OCI-LY7 (cell line): ENCODE data around the gene MXD4. TPM values are rescaled to one million over a fixed set of nuclear protein-coding genes. Genes with fewer than 3 reads are reported as not detected.
A peak's percentile ranks its signal among the peaks of the same experiment; 100 is the strongest.

Source experiments
- BruUV-seq: library from RNA; stranded (reverse); fragments of 400-500 nt; replicated peaks from 2 replicates; lab custom pipeline; 2021; lab: Mats Ljungman, UMichigan
- CTCF ChIA-PET: fragments of 300-600 bp; sonication (Branson Sonifier 250); formaldehyde crosslinking; loops from one replicate; lab custom pipeline; 2022; ENCODE audit warnings: antibody characterized with exemption; ENCODE audit not compliant: unreplicated experiment; lab: Charles Lee
- POLR2A ChIA-PET: fragments of 300-600 bp; sonication (Branson Sonifier 250); formaldehyde crosslinking; loops from one replicate; lab custom pipeline; 2022; ENCODE audit warnings: antibody characterized with exemption; lab: Charles Lee
- DNase-seq: peaks from one replicate; pipeline ENCODE4 v3.0.0-alpha.2; 2015; ENCODE audit warnings: low spot score
- H2AFZ ChIP-seq: fragments of 200-600 bp; sonication (generic), shearing (Covaris generic); 2 replicates; pipeline ENCODE4 v1.6.1; 2014; ENCODE audit warnings: mild to moderate bottlenecking, antibody characterized with exemption, low read length, moderate library complexity
- H3K27ac ChIP-seq: fragments of 200-600 bp; sonication (generic); 2 replicates; pipeline ENCODE4 v1.5.1; 2014; ENCODE audit warnings: mixed run types, low read depth, mild to moderate bottlenecking, moderate library complexity, low read length, inconsistent platforms; ENCODE audit not compliant: poor library complexity, severe bottlenecking
- H3K36me3 ChIP-seq: fragments of 200-600 bp; sonication (generic); 2 replicates; pipeline ENCODE4 v1.6.1; 2014; ENCODE audit warnings: mild to moderate bottlenecking, antibody characterized with exemption, low read length, moderate library complexity, mixed read lengths; ENCODE audit not compliant: insufficient read depth
- H3K4me1 ChIP-seq: fragments of 200-600 bp; sonication (generic); 2 replicates; pipeline ENCODE4 v1.5.1; 2014; ENCODE audit warnings: mild to moderate bottlenecking, low read length; ENCODE audit not compliant: insufficient read depth, poor library complexity, severe bottlenecking
- H3K4me2 ChIP-seq: fragments of 200-600 bp; sonication (generic); 2 replicates; pipeline ENCODE4 v1.6.1; 2014; ENCODE audit warnings: mild to moderate bottlenecking, low read length
- H3K4me3 ChIP-seq: fragments of 200-600 bp; sonication (generic); 2 replicates; pipeline ENCODE4 v1.5.1; 2014; ENCODE audit warnings: mild to moderate bottlenecking, low read depth, low read length; ENCODE audit not compliant: poor library complexity, severe bottlenecking
- H3K79me2 ChIP-seq: fragments of 200-600 bp; sonication (generic); 2 replicates; pipeline ENCODE4 v1.6.1; 2016; ENCODE audit warnings: low read depth, mild to moderate bottlenecking, low read length, moderate library complexity, mixed read lengths; ENCODE audit not compliant: insufficient read depth
- H3K9me2 ChIP-seq: fragments of 200-600 bp; sonication (generic); 2 replicates; pipeline ENCODE4 v1.6.1; 2016; ENCODE audit warnings: mild to moderate bottlenecking, low read length, mixed read lengths; ENCODE audit not compliant: insufficient read depth
- H3K9me3 ChIP-seq: fragments of 200-600 bp; sonication (generic); 2 replicates; pipeline ENCODE4 v1.6.1; 2014; ENCODE audit warnings: mild to moderate bottlenecking, mixed run types, low read length, mixed read lengths
- H4K20me1 ChIP-seq: fragments of 200-600 bp; sonication (generic); 2 replicates; pipeline ENCODE4 v1.6.1; 2014; ENCODE audit warnings: mild to moderate bottlenecking, antibody characterized with exemption, low read length, moderate library complexity, mixed read lengths; ENCODE audit not compliant: insufficient read depth
- CTCF ChIP-seq: fragments of 200-600 bp; sonication (generic); conservative IDR thresholded peaks from 2 replicates; pipeline ENCODE4 v1.5.1; 2014; ENCODE audit warnings: mild to moderate bottlenecking, antibody characterized with exemption, low read length, moderate library complexity, mixed read lengths
- EZH2phosphoT487 ChIP-seq: fragments of 200-600 bp; sonication (generic); IDR thresholded peaks from 2 replicates; pipeline ENCODE4 v1.6.1; 2018; ENCODE audit warnings: low read depth, borderline replicate concordance, mild to moderate bottlenecking, mixed run types, antibody characterized with exemption, low read length, moderate library complexity, mixed read lengths
- intact Hi-C: fragments of 100-400 bp; cut with micrococcal nuclease; formaldehyde crosslinking; loops from one replicate; pipeline ENCODE4 v1.10.0; 2022; ENCODE audit not compliant: unreplicated experiment
- total RNA-seq, 2 experiments: library from RNA; depleted of rRNA in 1 of 2; stranded (reverse); fragments of >200 nt in 1 of 2; shearing (Covaris generic) in 1 of 2; gene quantifications; 2 replicates each; pipeline ENCODE4 v1.2.3, GENCODE V29; 2014 to 2022

The MXD4 gene
- total RNA-seq, 2 experiments from 2014 or later: 3.0 to 11.6 TPM

- H2AFZ ChIP-seq: peak overlapping the region; percentile 36; the same call in 1 of the 2 replicates
- CTCF ChIA-PET: no interaction called here
- H3K79me2 ChIP-seq: no peaks in the 10 kb centered on the region
Measured at GRCh38 chr4:2260344-2261109, 1.4 kb downstream of the MXD4 start.

GRCh38 chr4:2259541-2260343, 2.2 kb downstream of the MXD4 start:
- ChIA-PET CTCF (no interaction called here), POLR2A (no interaction called here)
- Histone ChIP-seq H3K79me2 (no peaks in the 10 kb centered on the region), H4K20me1 (no peaks in the 10 kb centered on the region), H3K9me2 (no peaks in the 10 kb centered on the region), H3K4me3 (no peak overlapping the region), H3K4me1 (peaks cover 20% of the 10 kb centered on the region), H3K4me2 (no peak overlapping the region), H3K27ac (no peak overlapping the region), H2AFZ (no peak overlapping the region), H3K9me3 (no peaks in the 10 kb centered on the region), H3K36me3 (no peaks in the 10 kb centered on the region)
- intact Hi-C loops: no loop called here
- no TSS peak for BruUV-seq
- TF ChIP-seq CTCF: no peak
- TF ChIP-seq EZH2phosphoT487: no peak
- DNase-seq: no peak

More at GRCh38 chr4:2260344-2261109, 1.4 kb downstream of the MXD4 start:
- BruUV-seq: no TSS peak
- POLR2A ChIA-PET: no interaction called here
- DNase-seq: no peak
- no peaks in the 10 kb centered on the region for H3K36me3 ChIP-seq
- H3K9me2 ChIP-seq: no peaks in the 10 kb centered on the region
- peak overlapping the region; percentile 76 for H3K4me3 ChIP-seq
- no peak overlapping the region for H3K27ac ChIP-seq
- TF ChIP-seq EZH2phosphoT487 (no peak), CTCF (no peak)
- H4K20me1 ChIP-seq: no peaks in the 10 kb centered on the region
- peaks cover 20% of the 10 kb centered on the region for H3K4me1 ChIP-seq
- intact Hi-C loops: no loop called here
- no peaks in the 10 kb centered on the region for H3K9me3 ChIP-seq
- peak overlapping the region; percentile 96 for H3K4me2 ChIP-seq
